ENCODE data around the gene PRLR.

DNA sequence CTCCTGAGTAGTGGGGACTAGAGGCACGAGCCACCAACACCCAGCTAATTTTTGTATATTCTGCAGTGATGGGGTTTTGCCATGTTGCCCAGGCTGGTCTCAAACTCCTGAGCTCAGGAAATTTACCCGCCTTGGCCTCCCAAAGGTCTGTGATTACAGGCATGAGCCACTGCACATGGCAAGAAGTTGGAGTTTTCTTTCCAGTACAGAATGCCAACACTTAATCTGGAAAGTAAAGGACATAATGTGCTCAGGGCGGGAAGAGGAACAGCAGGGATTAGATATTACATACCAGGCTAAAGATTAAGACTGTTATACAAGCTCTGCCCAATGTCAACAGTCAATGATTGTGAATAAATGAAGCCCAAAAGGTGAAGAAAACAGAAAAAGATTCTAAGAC, 135.3 kb downstream of the PRLR start:
- TF ChIP-seq, protein P1, sequence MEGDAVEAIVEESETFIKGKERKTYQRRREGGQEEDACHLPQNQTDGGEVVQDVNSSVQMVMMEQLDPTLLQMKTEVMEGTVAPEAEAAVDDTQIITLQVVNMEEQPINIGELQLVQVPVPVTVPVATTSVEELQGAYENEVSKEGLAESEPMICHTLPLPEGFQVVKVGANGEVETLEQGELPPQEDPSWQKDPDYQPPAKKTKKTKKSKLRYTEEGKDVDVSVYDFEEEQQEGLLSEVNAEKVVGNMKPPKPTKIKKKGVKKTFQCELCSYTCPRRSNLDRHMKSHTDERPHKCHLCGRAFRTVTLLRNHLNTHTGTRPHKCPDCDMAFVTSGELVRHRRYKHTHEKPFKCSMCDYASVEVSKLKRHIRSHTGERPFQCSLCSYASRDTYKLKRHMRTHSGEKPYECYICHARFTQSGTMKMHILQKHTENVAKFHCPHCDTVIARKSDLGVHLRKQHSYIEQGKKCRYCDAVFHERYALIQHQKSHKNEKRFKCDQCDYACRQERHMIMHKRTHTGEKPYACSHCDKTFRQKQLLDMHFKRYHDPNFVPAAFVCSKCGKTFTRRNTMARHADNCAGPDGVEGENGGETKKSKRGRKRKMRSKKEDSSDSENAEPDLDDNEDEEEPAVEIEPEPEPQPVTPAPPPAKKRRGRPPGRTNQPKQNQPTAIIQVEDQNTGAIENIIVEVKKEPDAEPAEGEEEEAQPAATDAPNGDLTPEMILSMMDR (IDR thresholded peaks at IDR 0.05; ENCODE audit: low read depth, low read length): no peak
- TF ChIP-seq POLR2A (IDR thresholded peaks at IDR 0.05; ENCODE audit: extremely low read depth, insufficient read length): no peak

Measured in NB4 (cell line).